WERI-Rb-1 (cell line): ENCODE results near the gene WARS2.

Experiments used
- DNase-seq: peaks from one replicate; pipeline ENCODE4 v3.0.0-alpha.2; 2020
- H3K27ac ChIP-seq: fragments of 250-450 bp; sonication (Bioruptor Pico); 2 replicates; pipeline ENCODE4 v1.5.1; 2020; ENCODE audit warnings: mild to moderate bottlenecking, moderate library complexity
- H3K27me3 ChIP-seq: fragments of 250-450 bp; sonication (Bioruptor Pico); 2 replicates; pipeline ENCODE4 v1.5.1; 2021; ENCODE audit warnings: mild to moderate bottlenecking, low read depth, moderate library complexity; ENCODE audit not compliant: insufficient read depth, severe bottlenecking
- H3K36me3 ChIP-seq: fragments of 250-450 bp; sonication (Bioruptor Pico); 2 replicates; pipeline ENCODE4 v1.5.1; 2020; ENCODE audit warnings: mild to moderate bottlenecking, moderate library complexity
- H3K4me3 ChIP-seq: 2 replicates; pipeline ENCODE4 v1.5.1; 2011; ENCODE audit warnings: low read depth, mild to moderate bottlenecking, control low read depth, low read length
- H3K9me3 ChIP-seq: fragments of 250-450 bp; sonication (Bioruptor Pico); 2 replicates; pipeline ENCODE4 v1.5.1; 2021; ENCODE audit warnings: mild to moderate bottlenecking, moderate library complexity; ENCODE audit not compliant: severe bottlenecking
- TF ChIP-seq, protein P1 (sequence below): IDR thresholded peaks from 2 replicates; pipeline ENCODE4 v1.5.1; 2011; ENCODE audit warnings: low read depth, mild to moderate bottlenecking, control low read depth, inconsistent platforms, low read length

The WARS2 gene

DNA sequence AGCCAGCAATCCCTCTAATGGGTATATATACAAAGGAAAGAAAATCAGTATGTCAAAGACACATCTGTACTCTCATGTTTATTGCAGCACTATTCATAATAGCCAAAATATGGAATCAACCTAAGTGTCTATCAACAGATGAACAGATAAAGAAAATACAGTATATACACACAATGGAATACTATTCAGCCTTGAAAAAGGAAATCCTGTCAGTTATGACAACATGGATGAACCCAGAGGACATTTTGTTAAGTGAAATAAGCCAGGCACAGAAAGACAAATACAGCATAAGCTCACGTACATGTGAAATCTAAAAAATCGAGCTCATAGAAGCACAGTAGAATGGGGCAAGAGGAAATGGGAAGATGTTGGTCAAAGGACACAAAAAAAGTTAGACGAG is 69.1 kb downstream of the WARS2 start:
- Histone ChIP-seq H3K4me3 (no peak overlapping the region), H3K27me3 (no peaks in the 10 kb centered on the region), H3K27ac (no peak overlapping the region), H3K36me3 (no peaks in the 10 kb centered on the region), H3K9me3 (no peaks in the 10 kb centered on the region)
- no peak for DNase-seq
- TF ChIP-seq, protein P1, sequence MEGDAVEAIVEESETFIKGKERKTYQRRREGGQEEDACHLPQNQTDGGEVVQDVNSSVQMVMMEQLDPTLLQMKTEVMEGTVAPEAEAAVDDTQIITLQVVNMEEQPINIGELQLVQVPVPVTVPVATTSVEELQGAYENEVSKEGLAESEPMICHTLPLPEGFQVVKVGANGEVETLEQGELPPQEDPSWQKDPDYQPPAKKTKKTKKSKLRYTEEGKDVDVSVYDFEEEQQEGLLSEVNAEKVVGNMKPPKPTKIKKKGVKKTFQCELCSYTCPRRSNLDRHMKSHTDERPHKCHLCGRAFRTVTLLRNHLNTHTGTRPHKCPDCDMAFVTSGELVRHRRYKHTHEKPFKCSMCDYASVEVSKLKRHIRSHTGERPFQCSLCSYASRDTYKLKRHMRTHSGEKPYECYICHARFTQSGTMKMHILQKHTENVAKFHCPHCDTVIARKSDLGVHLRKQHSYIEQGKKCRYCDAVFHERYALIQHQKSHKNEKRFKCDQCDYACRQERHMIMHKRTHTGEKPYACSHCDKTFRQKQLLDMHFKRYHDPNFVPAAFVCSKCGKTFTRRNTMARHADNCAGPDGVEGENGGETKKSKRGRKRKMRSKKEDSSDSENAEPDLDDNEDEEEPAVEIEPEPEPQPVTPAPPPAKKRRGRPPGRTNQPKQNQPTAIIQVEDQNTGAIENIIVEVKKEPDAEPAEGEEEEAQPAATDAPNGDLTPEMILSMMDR = no peak

DNA sequence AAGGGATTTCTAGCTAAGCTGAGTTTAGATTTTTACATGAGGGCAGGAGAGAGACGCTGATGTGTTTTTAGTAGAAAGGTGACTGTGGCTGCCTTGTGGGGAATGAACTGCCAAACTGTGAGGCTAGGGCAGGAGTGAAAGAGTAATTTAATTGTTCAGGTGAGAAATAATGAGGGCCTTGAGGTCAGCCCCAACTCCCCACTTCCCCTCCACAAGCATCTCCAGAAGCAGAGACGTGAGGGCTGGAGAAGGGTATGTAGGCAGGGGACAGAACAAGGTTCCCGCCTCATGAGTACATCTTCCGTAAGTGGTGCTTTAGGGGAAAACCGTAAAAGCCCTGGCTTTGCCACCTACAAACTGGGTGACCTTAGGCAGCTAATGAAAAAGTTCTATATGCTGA is 70.8 kb downstream of the WARS2 start:
- Histone ChIP-seq H3K4me3 (no peak overlapping the region), H3K9me3 (no peaks in the 10 kb centered on the region), H3K27ac (no peak overlapping the region), H3K27me3 (no peaks in the 10 kb centered on the region), H3K36me3 (no peaks in the 10 kb centered on the region)
- no peak for DNase-seq
- TF ChIP-seq, protein P1 = no peak

DNA sequence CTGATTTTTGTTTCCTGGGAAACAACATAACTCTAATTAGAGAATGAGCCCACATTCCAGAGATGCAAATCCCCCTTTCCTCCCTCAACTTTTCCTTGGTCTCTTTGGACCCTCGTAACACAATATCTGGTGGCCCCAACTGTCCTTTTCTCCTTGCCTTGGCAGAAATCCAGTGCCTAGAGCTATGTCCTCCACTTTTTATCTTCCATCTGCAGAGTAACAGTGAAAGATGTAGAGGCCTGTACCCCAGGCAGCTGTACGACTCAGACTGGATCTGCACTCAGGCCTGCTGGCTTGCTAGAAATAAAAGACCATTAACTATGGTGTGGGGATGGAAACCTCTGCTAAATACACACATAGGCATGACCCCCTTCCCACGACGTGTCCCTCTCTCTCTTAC is 72.0 kb downstream of the WARS2 start:
- no peaks in the 10 kb centered on the region for H3K36me3 ChIP-seq
- no peak for DNase-seq
- TF ChIP-seq, protein P1 = no peak

DNA sequence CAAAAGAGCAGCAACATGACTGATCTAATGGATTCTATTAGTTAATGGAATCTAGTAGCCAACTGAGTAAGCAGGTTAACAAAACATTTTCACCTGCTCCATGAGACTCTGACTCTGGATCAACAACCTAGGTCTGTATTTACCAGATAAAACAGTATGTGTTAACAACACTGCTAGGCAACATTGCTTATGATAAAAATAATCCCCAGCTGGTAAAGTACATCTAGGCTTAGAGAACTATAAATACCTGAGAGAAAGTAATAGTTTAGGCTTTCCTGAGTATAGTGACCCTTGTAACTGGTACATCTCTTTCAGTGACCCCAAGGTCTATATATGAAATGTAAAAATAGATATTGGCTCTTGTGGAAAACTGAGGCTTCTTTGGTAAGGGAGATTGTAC is 78.8 kb downstream of the WARS2 start:
- Histone ChIP-seq H3K4me3 (no peak overlapping the region), H3K36me3 (no peaks in the 10 kb centered on the region), H3K9me3 (no peaks in the 10 kb centered on the region), H3K27me3 (no peaks in the 10 kb centered on the region), H3K27ac (no peak overlapping the region)
- DNase-seq = no peak
- TF ChIP-seq, protein P1 = no peak

More for the DNA sequence above, 72.0 kb downstream of the WARS2 start:
- Histone ChIP-seq H3K27ac (no peak overlapping the region), H3K4me3 (no peak overlapping the region), H3K9me3 (no peaks in the 10 kb centered on the region), H3K27me3 (no peaks in the 10 kb centered on the region)

DNA sequence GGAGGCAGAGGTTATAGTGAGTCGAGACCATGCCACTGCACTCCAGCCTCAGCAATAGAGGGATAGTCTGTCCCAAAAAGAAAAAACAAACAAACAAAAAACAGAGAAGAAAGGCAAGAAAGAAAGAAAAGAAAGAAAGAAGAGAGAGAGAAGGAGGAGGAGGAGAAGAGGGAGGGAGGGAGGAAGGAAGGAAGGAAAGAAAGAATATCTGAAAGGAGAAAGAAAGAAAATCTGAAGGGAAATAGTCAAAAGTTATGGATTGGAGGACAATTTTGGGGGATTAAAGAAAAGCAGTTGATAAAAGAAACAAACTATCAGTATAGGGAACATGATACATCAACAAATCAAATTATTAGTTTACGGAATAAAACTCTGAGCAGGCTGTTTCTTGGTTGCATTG is 84.9 kb downstream of the WARS2 start:
- Histone ChIP-seq H3K27me3 (no peaks in the 10 kb centered on the region), H3K4me3 (no peak overlapping the region), H3K36me3 (no peaks in the 10 kb centered on the region), H3K27ac (no peak overlapping the region), H3K9me3 (no peaks in the 10 kb centered on the region)
- TF ChIP-seq, protein P1 = no peak
- DNase-seq = no peak

DNA sequence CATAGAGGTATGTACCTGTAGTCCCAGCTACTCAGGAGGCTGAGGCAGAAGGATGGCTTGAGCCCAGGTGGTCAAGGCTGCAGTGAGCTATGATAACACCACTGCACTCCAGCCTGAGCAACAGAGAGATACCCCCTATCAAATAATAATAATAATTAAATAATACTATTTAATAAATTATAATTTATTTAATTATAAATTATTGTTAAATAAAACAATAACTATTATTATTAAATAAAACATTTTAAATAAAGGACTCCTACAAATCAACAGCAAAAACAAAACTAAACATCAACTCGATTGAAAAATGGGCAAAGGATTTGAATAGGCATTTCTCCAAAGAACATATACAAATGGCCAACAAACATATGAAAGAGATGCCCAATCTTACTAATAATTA is 86.5 kb downstream of the WARS2 start:
- Histone ChIP-seq H3K36me3 (no peaks in the 10 kb centered on the region), H3K9me3 (no peaks in the 10 kb centered on the region), H3K27ac (no peak overlapping the region), H3K4me3 (no peak overlapping the region), H3K27me3 (no peaks in the 10 kb centered on the region)
- no peak for DNase-seq
- TF ChIP-seq, protein P1 = no peak
